Transverse colon (tissue), 4 donors: ENCODE data around the gene IFT122.

Experiments
- CTCF ChIP-seq, 5 experiments: fragments of 200-600 bp in 3 of 5; fragments of 450-650 bp in 2 of 5; sonication (generic) in 3 of 5; IDR thresholded peaks; 1 replicate in 2 of 5; 2 replicates in 3 of 5; pipeline ENCODE4 v1.5.1; 2016 to 2017; ENCODE audit warnings: antibody characterized with exemption in 5 of 5, inconsistent platforms in 3 of 5, mild to moderate bottlenecking in 2 of 5, moderate library complexity in 1 of 5
- POLR2A ChIP-seq: fragments of 450-650 bp; IDR thresholded peaks from one replicate; pipeline ENCODE4 v1.6.1; 2016; ENCODE audit warnings: antibody characterized with exemption, mild to moderate bottlenecking, moderate library complexity
- POLR2AphosphoS5 ChIP-seq, 3 donors: sonication (generic); formaldehyde crosslinking; IDR thresholded peaks; one replicate each; pipeline ENCODE4 v1.6.1; 2016; ENCODE audit warnings: antibody characterized with exemption in 3 of 3

- TF ChIP-seq POLR2A (no peak), POLR2AphosphoS5 (IDR thresholded peaks at IDR 0.05) (no peak), CTCF (IDR thresholded peaks at IDR 0.05) (no peak)
Measured at GRCh38 chr3:129404130-129404529, 35.9 kb upstream of the IFT122 start.
